ENCODE data around the gene IL11. TPM values are rescaled to one million over a fixed set of nuclear protein-coding genes. Genes with fewer than 3 reads are reported as not detected.

IL11 gene
- total RNA-seq, 1 experiment from 2014 or later, result 52.7 TPM

GRCh38 chr19:55353803-55354697 is 16.2 kb downstream of the IL11 start:
- DNase-seq (ENCODE audit: low read depth), result peak; percentile 33

GRCh38 chr19:55353356-55353802 is 16.9 kb downstream of the IL11 start:
- DNase-seq (ENCODE audit: low read depth), result no peak

GRCh38 chr19:55352549-55353145 is 17.6 kb downstream of the IL11 start:
- DNase-seq (ENCODE audit: low read depth), result no peak

DNA sequence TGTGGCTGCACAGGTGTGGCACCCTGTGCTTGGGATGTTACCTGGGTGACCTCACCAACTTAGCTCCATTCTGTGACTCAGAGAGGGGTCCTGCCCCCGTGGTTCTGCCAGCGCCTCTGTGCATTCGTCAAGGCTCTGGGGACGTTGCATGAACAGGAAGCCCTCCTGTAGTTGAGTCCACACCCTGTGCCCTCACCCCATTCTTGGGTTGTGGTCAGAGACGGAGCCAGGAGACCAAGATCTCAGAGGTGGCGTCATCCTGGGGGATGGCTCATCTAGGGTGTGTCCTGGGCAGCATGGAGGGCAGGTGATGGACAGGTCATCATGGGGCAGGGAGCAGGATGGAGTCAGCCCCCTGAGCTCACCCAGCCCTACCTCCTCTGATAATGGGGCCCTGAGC is 18.2 kb downstream of the IL11 start:
- DNase-seq (ENCODE audit: low read depth), result peak; percentile 64

GRCh38 chr19:55350620-55351315 is 19.5 kb downstream of the IL11 start:
- DNase-seq (ENCODE audit: low read depth), result no peak

DNA sequence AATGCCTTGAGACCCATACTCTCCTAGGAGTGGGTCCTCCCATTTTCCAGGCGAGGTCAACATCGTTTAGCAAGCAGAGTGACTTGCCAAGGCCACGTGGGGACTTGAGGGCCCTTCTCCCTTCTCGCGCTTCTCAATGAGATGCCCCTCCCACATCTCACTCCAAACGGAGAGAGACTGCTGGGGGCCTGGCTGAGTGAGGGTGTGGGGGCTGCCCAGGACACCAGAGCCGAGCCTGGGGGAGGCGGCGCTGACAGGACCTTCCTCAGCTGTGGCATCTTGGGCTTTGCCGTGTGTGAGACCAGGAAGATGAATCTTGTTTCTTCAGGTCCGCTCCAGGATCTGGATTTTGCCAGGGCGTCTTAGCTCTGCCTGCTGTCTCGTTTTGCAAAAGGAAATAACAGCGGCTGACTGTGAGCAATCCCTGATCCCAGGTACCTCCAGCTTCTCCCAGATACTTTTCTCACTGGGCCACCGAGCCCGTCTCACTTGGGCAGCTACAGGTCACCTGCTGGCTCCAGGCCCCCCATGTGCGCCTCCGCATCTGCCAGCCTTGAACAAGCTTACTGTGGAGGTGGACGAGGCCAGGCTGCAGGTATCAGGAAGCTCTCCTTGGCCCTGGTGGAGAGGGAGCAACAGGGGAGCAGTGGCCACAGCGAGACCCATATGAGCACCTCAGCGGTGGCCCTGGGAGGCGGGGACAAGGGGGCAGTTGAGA is 21.8 kb downstream of the IL11 start:
- no peak for DNase-seq (ENCODE audit: low read depth)

GRCh38 chr19:55347442-55348009 is 22.7 kb downstream of the IL11 start:
- no peak for DNase-seq (ENCODE audit: low read depth)

DNA sequence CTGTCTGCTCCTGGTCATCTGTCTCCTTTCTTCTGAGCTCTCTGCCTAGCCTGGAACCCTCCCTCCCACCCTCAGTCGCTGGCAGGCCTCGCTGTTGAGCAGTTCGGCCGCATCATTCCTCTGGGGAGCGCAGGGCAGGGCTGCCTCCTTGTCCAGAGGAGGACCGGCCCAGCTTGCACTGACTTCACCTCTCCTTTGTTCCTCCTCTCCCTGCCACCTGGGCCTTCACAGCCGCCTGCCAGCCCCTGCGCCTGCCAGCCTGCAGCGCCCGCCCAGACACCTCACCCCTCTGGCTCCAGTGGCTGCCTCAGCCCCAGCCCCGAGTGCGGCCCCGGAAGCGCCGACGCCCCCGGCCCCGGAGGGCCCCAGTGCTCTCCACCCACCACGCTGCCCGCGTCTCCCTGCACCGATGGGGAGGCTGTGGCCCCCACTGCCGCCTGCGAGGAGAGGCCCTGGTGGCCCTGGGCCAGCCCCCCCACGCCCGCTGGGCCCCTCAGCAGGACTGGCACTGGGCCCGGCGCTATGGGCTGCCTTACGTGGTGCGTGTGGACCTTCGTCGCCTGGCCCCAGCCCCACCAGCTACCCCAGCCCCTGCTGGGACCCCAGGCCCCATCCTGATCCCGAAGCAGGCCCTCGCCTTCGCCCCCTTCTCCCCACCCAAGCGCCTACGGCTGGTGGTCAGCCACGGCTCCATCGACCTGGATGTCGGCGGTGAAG is 23.4 kb downstream of the IL11 start:
- no peak for DNase-seq (ENCODE audit: low read depth)

DNA sequence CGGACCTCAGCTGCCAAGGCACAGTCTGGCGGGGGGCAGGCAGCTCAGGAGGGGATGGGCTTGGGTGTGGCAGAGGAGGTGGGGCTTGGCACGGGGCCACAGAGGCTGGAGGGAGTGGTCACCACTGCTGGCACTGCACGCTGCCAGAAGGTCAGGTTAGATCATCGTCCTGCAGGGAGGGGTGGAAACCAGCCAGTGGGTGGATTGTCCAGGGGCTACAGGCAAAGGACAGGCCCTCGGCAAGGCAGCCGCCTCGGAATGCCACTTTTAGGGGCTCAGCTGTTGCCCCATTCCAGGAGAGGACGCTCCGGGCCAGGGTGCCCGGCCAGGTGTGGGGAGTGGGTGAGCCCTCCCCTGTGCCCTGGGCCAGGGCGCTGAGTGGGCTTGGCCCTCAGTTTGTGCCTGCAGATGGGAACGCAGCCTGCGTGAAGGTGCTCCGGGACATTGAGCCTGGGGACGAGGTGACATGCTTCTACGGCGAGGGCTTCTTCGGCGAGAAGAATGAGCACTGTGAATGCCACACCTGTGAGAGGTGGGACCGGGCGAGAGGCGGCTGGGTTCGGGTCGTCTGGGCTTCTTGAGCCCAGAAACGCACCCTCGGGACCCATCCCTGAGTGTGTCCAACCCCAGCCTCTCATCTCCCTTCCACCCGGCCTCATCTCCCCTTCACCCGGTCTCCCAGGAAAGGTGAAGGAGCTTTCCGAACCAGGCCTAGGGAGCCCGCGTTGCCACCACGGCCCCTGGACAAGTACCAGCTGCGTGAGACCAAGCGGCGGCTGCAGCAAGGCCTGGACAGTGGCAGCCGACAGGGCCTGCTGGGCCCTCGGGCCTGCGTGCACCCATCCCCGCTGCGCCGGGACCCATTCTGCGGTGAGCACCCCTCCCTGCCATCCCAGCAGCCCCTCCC is 24.2 kb downstream of the IL11 start:
- no peak for DNase-seq (ENCODE audit: low read depth)

- DNase-seq (ENCODE audit: low read depth), result no peak
Observed at GRCh38 chr19:55345101-55345817, 25.0 kb downstream of the IL11 start.

DNA sequence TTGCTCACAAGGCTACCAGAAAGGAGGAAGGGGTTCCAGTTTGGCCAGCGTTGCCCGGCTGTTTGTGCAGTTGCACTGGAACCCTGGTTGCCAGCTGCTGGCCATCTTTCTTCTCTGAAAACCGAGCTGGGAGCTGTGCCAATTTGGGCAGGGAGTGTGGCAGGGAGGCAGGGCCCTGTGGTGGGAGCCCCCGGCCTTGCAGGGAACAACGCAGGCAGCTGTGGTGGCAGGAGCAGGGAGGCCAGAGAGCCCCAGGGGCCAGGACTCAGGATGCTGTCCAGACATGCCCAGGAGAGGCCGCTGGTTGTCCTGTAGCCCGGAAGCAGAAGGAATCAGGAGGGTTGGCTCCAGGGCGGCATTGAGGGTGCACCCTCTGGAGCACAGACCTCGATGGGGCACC is 25.8 kb downstream of the IL11 start:
- no peak for DNase-seq (ENCODE audit: low read depth)

GRCh38 chr19:55341595-55342531 is 28.4 kb downstream of the IL11 start:
- no peak for DNase-seq (ENCODE audit: low read depth)

- DNase-seq (ENCODE audit: low read depth), result no peak
Observed at GRCh38 chr19:55341171-55341588, 29.1 kb downstream of the IL11 start.

DNA sequence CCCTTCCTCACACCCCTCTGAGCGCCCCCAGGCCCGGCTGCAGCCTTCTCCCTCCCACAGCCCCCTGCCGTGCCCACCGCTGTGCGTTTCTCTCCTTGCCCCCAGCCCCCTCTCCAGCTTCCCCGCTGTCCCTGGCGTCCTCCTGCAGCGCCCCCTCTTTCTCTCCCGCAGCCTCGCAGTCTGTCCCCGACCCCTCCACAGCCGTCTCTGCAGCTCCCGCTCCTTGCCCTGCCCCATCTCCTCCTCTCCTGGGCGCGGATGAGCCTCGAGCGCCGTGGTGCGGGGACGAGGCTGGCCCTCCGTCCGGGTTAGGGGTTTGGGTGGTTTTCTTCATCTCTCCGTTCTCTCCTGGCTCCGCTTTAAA is 29.5 kb downstream of the IL11 start:
- DNase-seq (ENCODE audit: low read depth), result no peak

DNA sequence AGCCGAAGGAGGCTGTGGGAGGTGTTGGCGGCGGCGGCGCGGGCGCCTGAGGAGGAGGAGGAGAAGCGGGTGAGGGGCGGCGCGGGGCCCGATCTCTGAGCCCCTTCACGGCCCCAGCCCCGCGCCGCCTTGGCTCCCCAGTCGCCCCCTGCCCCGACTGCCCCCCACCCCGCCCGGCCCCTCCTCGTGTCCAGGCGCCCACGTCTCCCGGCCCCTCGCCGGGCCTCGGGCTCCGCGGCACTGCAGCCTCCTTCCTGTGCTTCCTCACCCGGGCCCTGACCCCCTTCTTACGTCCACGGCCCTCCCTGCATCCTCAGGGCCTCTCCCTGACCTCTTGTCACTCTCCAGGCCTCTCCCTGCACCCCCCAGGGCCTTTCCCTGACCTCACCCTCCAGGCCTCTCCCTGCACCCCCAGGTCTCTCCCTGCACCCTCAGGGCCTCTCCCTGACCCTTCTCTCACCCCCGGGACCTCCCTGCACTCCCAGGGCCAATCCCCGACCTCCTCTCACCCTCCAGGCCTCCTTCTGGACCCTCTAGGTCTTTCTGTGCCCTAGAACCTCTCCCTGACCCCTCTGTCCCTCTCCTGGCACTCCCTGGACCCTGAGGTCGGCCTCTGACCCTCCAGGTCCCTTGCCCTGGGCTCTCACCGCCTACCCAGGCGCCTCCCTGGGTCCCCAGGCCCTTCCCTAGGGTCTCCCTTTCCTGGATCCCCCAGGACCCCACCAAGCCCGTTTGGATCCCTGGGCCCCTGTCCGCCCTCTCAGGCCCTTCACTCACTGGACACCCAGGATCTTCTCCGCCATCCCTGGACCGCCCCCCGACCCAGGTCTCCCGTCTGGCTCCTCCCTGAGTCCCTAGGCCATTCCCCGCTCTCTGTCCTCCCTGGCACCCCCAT is 30.1 kb downstream of the IL11 start:
- no peak for DNase-seq (ENCODE audit: low read depth)

DNA sequence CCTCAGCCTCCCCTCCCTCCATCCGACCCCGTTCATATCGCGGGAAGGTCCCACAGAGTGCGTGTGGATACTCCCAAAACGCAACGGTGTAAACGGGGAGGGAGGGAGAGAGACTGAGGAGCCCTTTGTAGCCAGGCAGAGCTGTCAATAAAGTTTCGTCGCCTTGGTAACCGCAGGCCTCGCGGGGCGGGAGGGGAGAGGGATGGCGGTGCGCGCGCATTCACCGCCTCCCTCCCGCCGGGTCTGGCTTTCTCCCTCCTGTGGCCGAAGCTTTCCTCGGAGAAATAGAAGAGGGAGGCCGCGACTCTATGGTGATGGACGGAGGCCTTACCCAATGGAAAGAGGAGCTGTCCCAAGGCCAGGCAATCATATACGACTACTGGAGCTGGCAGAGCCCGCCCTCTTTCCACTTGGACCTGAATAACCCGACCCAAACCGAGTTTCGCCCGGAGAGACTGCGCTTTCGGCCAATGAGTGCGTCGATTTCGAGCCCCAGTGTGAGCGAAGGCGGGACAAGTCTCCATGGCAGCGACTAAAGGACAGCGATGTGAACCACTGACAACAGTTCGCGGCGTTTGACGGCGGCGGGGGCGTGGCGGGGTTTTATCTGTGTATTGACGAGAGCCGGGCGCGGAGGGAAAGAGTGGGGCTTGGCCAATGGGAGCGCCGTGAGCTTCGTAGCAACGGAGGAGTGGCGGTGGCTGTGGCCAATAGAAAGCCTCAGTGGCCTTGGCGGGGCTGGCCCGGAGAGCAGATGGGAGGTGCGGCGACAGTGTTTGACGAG is 31.0 kb downstream of the IL11 start, which contains the start of gene KMT5C:
KMT5C (plus strand) TSS at position 772 of the 784 bp plus-strand sequence. CDS start 2,061 bp downstream, outside the sequence.
- DNase-seq (ENCODE audit: low read depth), result peak; percentile 100

Measured in HT1080 (cell line).